GM23338 (cell line): ENCODE data around the gene LRRFIP2. TPM values are rescaled to one million over a fixed set of nuclear protein-coding genes. Genes with fewer than 3 reads are reported as not detected.

Source experiments
- ATAC-seq: fragments of 200-7000 bp; cut with Tn5 transposase; 3 replicates; pipeline ENCODE4 v1.9.1; 2020
- DNase-seq: peaks from one replicate; pipeline ENCODE4 v3.0.0-alpha.2; 2015; ENCODE audit warnings: low spot score
- H2AFZ ChIP-seq: fragments of 200-600 bp; sonication (generic); 2 replicates; pipeline ENCODE4 v1.8.0; 2016; ENCODE audit warnings: antibody characterized with exemption, mild to moderate bottlenecking, moderate library complexity
- H3F3A ChIP-seq: fragments of 200-600 bp; sonication (generic); replicated peaks from 2 replicates; pipeline ENCODE4 v1.8.0; 2017; ENCODE audit warnings: antibody characterized with exemption, mixed run types, low read depth
- H3K27ac ChIP-seq: fragments of 200-600 bp; sonication (generic); 2 replicates; pipeline ENCODE4 v1.6.1; 2016; ENCODE audit warnings: low read depth
- H3K27me3 ChIP-seq: fragments of 200-600 bp; sonication (generic); 2 replicates; pipeline ENCODE4 v1.8.0; 2016; ENCODE audit warnings: mild to moderate bottlenecking, mixed run types, moderate library complexity; ENCODE audit not compliant: insufficient read depth
- H3K36me3 ChIP-seq: fragments of 200-600 bp; sonication (generic); 2 replicates; pipeline ENCODE4 v1.8.0; 2016; ENCODE audit warnings: mild to moderate bottlenecking; ENCODE audit not compliant: insufficient read depth
- H3K4me1 ChIP-seq: fragments of 200-600 bp; sonication (generic); 2 replicates; pipeline ENCODE4 v1.8.0; 2016; ENCODE audit warnings: mild to moderate bottlenecking, moderate library complexity; ENCODE audit not compliant: insufficient read depth
- H3K4me2 ChIP-seq: fragments of 200-600 bp; sonication (generic); 2 replicates; pipeline ENCODE4 v1.7.1; 2017; ENCODE audit warnings: mixed run types
- H3K4me3 ChIP-seq: fragments of 200-600 bp; sonication (generic); 2 replicates; pipeline ENCODE4 v1.6.1; 2016; ENCODE audit warnings: mixed run types
- H3K79me2 ChIP-seq: fragments of 200-600 bp; sonication (generic); replicated peaks from 2 replicates; pipeline ENCODE4 v1.8.0; 2017; ENCODE audit warnings: mild to moderate bottlenecking; ENCODE audit not compliant: insufficient read depth
- H3K9me2 ChIP-seq: fragments of 200-600 bp; sonication (generic); 2 replicates; pipeline ENCODE4 v1.8.0; 2017; ENCODE audit not compliant: insufficient read depth
- H4K20me1 ChIP-seq: fragments of 200-600 bp; sonication (generic); replicated peaks from 2 replicates; pipeline ENCODE4 v1.8.0; 2017; ENCODE audit warnings: mild to moderate bottlenecking; ENCODE audit not compliant: insufficient read depth
- H3K27ac Mint-ChIP-seq: 2 replicates; pipeline ENCODE4 v1.8.0; 2020; ENCODE audit warnings: inconsistent platforms, mild to moderate bottlenecking, moderate library complexity, mixed read lengths
- H3K27me3 Mint-ChIP-seq: 3 replicates; pipeline ENCODE4 v1.8.0; 2022; ENCODE audit warnings: low read depth, mild to moderate bottlenecking, moderate library complexity, mixed read lengths, inconsistent platforms; ENCODE audit not compliant: insufficient read depth, poor library complexity
- H3K36me3 Mint-ChIP-seq: 3 replicates; pipeline ENCODE4 v1.8.0; 2021; ENCODE audit warnings: low read depth, mild to moderate bottlenecking, inconsistent platforms, moderate library complexity, mixed read lengths
- H3K4me1 Mint-ChIP-seq: 3 replicates; pipeline ENCODE4 v1.8.0; 2020; ENCODE audit warnings: mild to moderate bottlenecking, inconsistent platforms, mixed read lengths
- H3K4me3 Mint-ChIP-seq: 3 replicates; pipeline ENCODE4 v1.8.0; 2021; ENCODE audit warnings: moderate library complexity, mild to moderate bottlenecking, inconsistent platforms, mixed read lengths
- H3K9me3 Mint-ChIP-seq: 3 replicates; pipeline ENCODE4 v1.8.0; 2020; ENCODE audit warnings: moderate library complexity, mild to moderate bottlenecking, inconsistent platforms, mixed read lengths
- CREB1 ChIP-seq: fragments of 250-450 bp; sonication (Bioruptor Pico); IDR thresholded peaks from 2 replicates; pipeline ENCODE4 v1.5.0; 2020; ENCODE audit warnings: low read depth, mild to moderate bottlenecking, moderate library complexity
- EZH2phosphoT487 ChIP-seq: fragments of 200-600 bp; sonication (generic); IDR thresholded peaks from one replicate; pipeline ENCODE4 v1.8.1; 2018; ENCODE audit warnings: antibody characterized with exemption; ENCODE audit not compliant: unreplicated experiment
- JUNB ChIP-seq: IDR thresholded peaks from one replicate; pipeline ENCODE4 v1.6.1; 2016; ENCODE audit warnings: antibody characterized with exemption; ENCODE audit not compliant: unreplicated experiment
- NANOG ChIP-seq: IDR thresholded peaks from 2 replicates; pipeline ENCODE4 v1.6.1; 2016; ENCODE audit warnings: antibody characterized with exemption, borderline replicate concordance
- POLR2AphosphoS5 ChIP-seq: IDR thresholded peaks from 2 replicates; pipeline ENCODE4 v1.6.1; 2016; ENCODE audit warnings: antibody characterized with exemption, low read depth
- STAT1 ChIP-seq: IDR thresholded peaks from one replicate; pipeline ENCODE4 v1.6.1; 2016; ENCODE audit warnings: antibody characterized with exemption; ENCODE audit not compliant: unreplicated experiment
- ZNF114 ChIP-seq: fragments of 250-450 bp; sonication (Bioruptor Pico); IDR thresholded peaks from 2 replicates; pipeline ENCODE4 v1.5.0; 2020; ENCODE audit warnings: mild to moderate bottlenecking, moderate library complexity
- ZNF331 ChIP-seq: fragments of 250-450 bp; sonication (Bioruptor Pico); IDR thresholded peaks from 2 replicates; pipeline ENCODE4 v1.5.0; 2020; ENCODE audit warnings: low read depth, mild to moderate bottlenecking, moderate library complexity
- polyA plus RNA-seq: library from polyadenylated mRNA; unstranded; fragments of >200 nt; fragmentation: Nextera tagmentation; extraction: Ambion mirVana; gene quantifications from 2 replicates; pipeline ENCODE4 v1.2.1, GENCODE V29; 2016
- total RNA-seq: library from RNA; depleted of rRNA; stranded (reverse); fragments of >200 nt; shearing (Covaris generic); gene quantifications from 2 replicates; pipeline ENCODE4 v1.2.3, GENCODE V29; 2014
- TF ChIP-seq, protein P1 (sequence below): IDR thresholded peaks from one replicate; pipeline ENCODE4 v1.6.1; 2018; ENCODE audit warnings: antibody characterized with exemption; ENCODE audit not compliant: unreplicated experiment
- TF ChIP-seq, protein P2 (sequence below): fragments of 250-450 bp; sonication (Bioruptor Pico); IDR thresholded peaks from 2 replicates; pipeline ENCODE4 v1.5.0; 2020; ENCODE audit warnings: mild to moderate bottlenecking, moderate library complexity
- TF ChIP-seq, protein P3 (sequence below): IDR thresholded peaks from 2 replicates; pipeline ENCODE4 v1.6.1; 2016; ENCODE audit warnings: antibody characterized with exemption

LRRFIP2 gene
- total and polyA plus RNA-seq, 2 experiments from 2014 or later, result 20.3 to 29.0 TPM

DNA sequence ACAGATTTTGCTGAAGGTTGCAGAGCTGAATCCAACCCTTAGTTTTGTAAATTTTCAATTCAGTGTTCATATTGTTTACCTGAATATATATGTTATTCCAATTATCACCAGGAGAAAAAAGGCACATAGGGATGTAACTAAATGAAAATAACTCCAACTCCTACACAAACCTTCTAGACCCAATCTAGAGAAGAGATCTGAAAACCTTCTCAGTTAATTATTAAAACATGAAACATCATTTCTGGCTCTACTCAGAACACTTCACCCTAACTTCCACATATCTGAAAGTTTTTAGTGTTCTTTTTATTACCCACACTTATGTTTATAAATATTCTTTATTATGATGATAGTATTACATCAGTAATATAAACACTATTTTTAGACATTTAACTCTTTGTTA is 76.6 kb downstream of the LRRFIP2 start (continued):
- TF ChIP-seq, protein P1, sequence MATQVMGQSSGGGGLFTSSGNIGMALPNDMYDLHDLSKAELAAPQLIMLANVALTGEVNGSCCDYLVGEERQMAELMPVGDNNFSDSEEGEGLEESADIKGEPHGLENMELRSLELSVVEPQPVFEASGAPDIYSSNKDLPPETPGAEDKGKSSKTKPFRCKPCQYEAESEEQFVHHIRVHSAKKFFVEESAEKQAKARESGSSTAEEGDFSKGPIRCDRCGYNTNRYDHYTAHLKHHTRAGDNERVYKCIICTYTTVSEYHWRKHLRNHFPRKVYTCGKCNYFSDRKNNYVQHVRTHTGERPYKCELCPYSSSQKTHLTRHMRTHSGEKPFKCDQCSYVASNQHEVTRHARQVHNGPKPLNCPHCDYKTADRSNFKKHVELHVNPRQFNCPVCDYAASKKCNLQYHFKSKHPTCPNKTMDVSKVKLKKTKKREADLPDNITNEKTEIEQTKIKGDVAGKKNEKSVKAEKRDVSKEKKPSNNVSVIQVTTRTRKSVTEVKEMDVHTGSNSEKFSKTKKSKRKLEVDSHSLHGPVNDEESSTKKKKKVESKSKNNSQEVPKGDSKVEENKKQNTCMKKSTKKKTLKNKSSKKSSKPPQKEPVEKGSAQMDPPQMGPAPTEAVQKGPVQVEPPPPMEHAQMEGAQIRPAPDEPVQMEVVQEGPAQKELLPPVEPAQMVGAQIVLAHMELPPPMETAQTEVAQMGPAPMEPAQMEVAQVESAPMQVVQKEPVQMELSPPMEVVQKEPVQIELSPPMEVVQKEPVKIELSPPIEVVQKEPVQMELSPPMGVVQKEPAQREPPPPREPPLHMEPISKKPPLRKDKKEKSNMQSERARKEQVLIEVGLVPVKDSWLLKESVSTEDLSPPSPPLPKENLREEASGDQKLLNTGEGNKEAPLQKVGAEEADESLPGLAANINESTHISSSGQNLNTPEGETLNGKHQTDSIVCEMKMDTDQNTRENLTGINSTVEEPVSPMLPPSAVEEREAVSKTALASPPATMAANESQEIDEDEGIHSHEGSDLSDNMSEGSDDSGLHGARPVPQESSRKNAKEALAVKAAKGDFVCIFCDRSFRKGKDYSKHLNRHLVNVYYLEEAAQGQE, result no peak

DNA sequence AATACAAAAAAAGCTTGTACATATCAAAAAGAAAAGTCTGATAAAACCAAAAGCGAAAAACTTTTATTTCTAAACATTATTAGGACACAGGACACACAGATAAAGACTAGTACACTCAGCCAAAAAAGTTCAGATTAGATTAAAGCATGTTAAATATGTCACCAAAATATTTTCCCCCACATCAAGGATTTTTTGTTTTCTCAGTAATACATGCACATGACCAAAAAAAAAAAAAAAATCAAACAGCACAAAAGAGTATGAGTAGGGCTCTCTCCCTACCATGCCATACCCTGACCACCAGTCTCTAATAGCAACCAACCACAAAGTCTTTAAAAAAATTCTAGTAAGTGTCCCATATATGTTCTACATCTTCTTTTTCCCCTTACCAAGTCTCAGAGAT is 77.4 kb downstream of the LRRFIP2 start:
- Histone ChIP-seq H3K27ac (no peak overlapping the region), H3K79me2 (no peaks in the 10 kb centered on the region), H4K20me1 (no peaks in the 10 kb centered on the region), H3K27me3 (no peaks in the 10 kb centered on the region), H3K9me2 (no peaks in the 10 kb centered on the region), H3K36me3 (no peaks in the 10 kb centered on the region), H3F3A (no peaks in the 10 kb centered on the region), H3K4me2 (no peak overlapping the region), H2AFZ (no peak overlapping the region), H3K4me3 (no peak overlapping the region), H3K4me1 (no peaks in the 10 kb centered on the region)
- Mint-ChIP-seq H3K36me3 (no peaks in the 10 kb centered on the region), H3K9me3 (no peaks in the 10 kb centered on the region; the same call in 2 of the 3 replicates), H3K27me3 (peaks cover 2% of the 10 kb centered on the region), H3K27ac (no peak overlapping the region; the same call in 1 of the 2 replicates), H3K4me3 (no peak overlapping the region), H3K4me1 (peaks cover 3% of the 10 kb centered on the region; the same call in 2 of the 3 replicates)
- ATAC-seq, result no peak
- no peak for DNase-seq
- TF ChIP-seq, protein P1, result no peak
- no peak for TF ChIP-seq JUNB
- TF ChIP-seq POLR2AphosphoS5, result no peak
- no peak for TF ChIP-seq CREB1
- TF ChIP-seq EZH2phosphoT487, result no peak
- TF ChIP-seq, protein P2, sequence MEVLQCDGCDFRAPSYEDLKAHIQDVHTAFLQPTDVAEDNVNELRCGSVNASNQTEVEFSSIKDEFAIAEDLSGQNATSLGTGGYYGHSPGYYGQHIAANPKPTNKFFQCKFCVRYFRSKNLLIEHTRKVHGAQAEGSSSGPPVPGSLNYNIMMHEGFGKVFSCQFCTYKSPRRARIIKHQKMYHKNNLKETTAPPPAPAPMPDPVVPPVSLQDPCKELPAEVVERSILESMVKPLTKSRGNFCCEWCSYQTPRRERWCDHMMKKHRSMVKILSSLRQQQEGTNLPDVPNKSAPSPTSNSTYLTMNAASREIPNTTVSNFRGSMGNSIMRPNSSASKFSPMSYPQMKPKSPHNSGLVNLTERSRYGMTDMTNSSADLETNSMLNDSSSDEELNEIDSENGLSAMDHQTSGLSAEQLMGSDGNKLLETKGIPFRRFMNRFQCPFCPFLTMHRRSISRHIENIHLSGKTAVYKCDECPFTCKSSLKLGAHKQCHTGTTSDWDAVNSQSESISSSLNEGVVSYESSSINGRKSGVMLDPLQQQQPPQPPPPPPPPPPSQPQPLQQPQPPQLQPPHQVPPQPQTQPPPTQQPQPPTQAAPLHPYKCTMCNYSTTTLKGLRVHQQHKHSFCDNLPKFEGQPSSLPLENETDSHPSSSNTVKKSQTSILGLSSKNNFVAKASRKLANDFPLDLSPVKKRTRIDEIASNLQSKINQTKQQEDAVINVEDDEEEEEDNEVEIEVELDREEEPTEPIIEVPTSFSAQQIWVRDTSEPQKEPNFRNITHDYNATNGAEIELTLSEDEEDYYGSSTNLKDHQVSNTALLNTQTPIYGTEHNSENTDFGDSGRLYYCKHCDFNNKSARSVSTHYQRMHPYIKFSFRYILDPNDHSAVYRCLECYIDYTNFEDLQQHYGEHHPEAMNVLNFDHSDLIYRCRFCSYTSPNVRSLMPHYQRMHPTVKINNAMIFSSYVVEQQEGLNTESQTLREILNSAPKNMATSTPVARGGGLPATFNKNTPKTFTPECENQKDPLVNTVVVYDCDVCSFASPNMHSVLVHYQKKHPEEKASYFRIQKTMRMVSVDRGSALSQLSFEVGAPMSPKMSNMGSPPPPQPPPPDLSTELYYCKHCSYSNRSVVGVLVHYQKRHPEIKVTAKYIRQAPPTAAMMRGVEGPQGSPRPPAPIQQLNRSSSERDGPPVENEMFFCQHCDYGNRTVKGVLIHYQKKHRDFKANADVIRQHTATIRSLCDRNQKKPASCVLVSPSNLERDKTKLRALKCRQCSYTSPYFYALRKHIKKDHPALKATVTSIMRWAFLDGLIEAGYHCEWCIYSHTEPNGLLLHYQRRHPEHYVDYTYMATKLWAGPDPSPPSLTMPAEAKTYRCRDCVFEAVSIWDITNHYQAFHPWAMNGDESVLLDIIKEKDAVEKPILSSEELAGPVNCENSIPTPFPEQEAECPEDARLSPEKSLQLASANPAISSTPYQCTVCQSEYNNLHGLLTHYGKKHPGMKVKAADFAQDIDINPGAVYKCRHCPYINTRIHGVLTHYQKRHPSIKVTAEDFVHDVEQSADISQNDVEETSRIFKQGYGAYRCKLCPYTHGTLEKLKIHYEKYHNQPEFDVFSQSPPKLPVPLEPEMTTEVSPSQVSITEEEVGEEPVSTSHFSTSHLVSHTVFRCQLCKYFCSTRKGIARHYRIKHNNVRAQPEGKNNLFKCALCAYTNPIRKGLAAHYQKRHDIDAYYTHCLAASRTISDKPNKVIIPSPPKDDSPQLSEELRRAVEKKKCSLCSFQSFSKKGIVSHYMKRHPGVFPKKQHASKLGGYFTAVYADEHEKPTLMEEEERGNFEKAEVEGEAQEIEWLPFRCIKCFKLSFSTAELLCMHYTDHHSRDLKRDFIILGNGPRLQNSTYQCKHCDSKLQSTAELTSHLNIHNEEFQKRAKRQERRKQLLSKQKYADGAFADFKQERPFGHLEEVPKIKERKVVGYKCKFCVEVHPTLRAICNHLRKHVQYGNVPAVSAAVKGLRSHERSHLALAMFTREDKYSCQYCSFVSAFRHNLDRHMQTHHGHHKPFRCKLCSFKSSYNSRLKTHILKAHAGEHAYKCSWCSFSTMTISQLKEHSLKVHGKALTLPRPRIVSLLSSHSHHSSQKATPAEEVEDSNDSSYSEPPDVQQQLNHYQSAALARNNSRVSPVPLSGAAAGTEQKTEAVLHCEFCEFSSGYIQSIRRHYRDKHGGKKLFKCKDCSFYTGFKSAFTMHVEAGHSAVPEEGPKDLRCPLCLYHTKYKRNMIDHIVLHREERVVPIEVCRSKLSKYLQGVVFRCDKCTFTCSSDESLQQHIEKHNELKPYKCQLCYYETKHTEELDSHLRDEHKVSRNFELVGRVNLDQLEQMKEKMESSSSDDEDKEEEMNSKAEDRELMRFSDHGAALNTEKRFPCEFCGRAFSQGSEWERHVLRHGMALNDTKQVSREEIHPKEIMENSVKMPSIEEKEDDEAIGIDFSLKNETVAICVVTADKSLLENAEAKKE (CRISPR knock-in tag), result no peak
- TF ChIP-seq, protein P3, sequence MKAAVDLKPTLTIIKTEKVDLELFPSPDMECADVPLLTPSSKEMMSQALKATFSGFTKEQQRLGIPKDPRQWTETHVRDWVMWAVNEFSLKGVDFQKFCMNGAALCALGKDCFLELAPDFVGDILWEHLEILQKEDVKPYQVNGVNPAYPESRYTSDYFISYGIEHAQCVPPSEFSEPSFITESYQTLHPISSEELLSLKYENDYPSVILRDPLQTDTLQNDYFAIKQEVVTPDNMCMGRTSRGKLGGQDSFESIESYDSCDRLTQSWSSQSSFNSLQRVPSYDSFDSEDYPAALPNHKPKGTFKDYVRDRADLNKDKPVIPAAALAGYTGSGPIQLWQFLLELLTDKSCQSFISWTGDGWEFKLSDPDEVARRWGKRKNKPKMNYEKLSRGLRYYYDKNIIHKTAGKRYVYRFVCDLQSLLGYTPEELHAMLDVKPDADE, result no peak
- no peak for TF ChIP-seq NANOG
- no peak for TF ChIP-seq ZNF114 (CRISPR knock-in tag)
- TF ChIP-seq ZNF331 (CRISPR knock-in tag), result no peak
- TF ChIP-seq STAT1, result no peak
